ENCODE data around the gene ASF1B.

The ASF1B gene

GRCh38 chr19:14115756-14116155 is 20.6 kb downstream of the ASF1B start:
- H3K4me3 ChIP-seq (ENCODE audit: low read depth, low read length), result no peak overlapping the region
- DNase-seq (ENCODE audit: low read depth), result no peak
- TF ChIP-seq CTCF (IDR thresholded peaks at IDR 0.05; ENCODE audit: control insufficient read depth, extremely low read depth, insufficient read depth), result no peak

GRCh38 chr19:14114854-14115253 is 21.5 kb downstream of the ASF1B start:
- peak; percentile 40; the same call in 1 of the 2 replicates for TF ChIP-seq CTCF (IDR thresholded peaks at IDR 0.05; ENCODE audit: control insufficient read depth, extremely low read depth, insufficient read depth)
- no peak for DNase-seq (ENCODE audit: low read depth)

GRCh38 chr19:14114439-14114838 is 21.9 kb downstream of the ASF1B start:
- TF ChIP-seq CTCF (IDR thresholded peaks at IDR 0.05; ENCODE audit: control insufficient read depth, extremely low read depth, insufficient read depth), result no peak
- no peak overlapping the region for H3K4me3 ChIP-seq (ENCODE audit: low read depth, low read length)

More at GRCh38 chr19:14114854-14115253, 21.5 kb downstream of the ASF1B start:
- H3K4me3 ChIP-seq (ENCODE audit: low read depth, low read length), result no peak overlapping the region

GRCh38 chr19:14113762-14114414 is 22.5 kb downstream of the ASF1B start:
- no peak overlapping the region for H3K4me3 ChIP-seq (ENCODE audit: low read depth, low read length)
- DNase-seq (ENCODE audit: low read depth), result no peak
- TF ChIP-seq CTCF (IDR thresholded peaks at IDR 0.05; ENCODE audit: control insufficient read depth, extremely low read depth, insufficient read depth), result peak; percentile 36

More at GRCh38 chr19:14114439-14114838, 21.9 kb downstream of the ASF1B start:
- DNase-seq (ENCODE audit: low read depth), result no peak

GRCh38 chr19:14112809-14113385 is 23.5 kb downstream of the ASF1B start:
- no peak for DNase-seq (ENCODE audit: low read depth)
- TF ChIP-seq CTCF (IDR thresholded peaks at IDR 0.05; ENCODE audit: control insufficient read depth, extremely low read depth, insufficient read depth), result no peak
- no peak overlapping the region for H3K4me3 ChIP-seq (ENCODE audit: low read depth, low read length)

GRCh38 chr19:14112051-14112808 is 24.2 kb downstream of the ASF1B start:
- DNase-seq (ENCODE audit: low read depth), result no peak
- no peak overlapping the region for H3K4me3 ChIP-seq (ENCODE audit: low read depth, low read length)
- TF ChIP-seq CTCF (IDR thresholded peaks at IDR 0.05; ENCODE audit: control insufficient read depth, extremely low read depth, insufficient read depth), result no peak

Measured in LNCaP clone FGC (cell line).